COR-L47 (cell line): ENCODE data around the gene HMCN1.

ENCODE experiments used
- DNase-seq: peaks from one replicate; lab custom pipeline; 2025; lab: John Stamatoyannopoulos, UW

The HMCN1 gene

GRCh38 chr1:185966471-185966870 is 232.3 kb downstream of the HMCN1 start:
- DNase-seq: no peak

GRCh38 chr1:185969028-185969427 is 234.8 kb downstream of the HMCN1 start:
- DNase-seq: no peak

- DNase-seq: no peak
Measured at GRCh38 chr1:185969524-185969991, 235.4 kb downstream of the HMCN1 start.

- DNase-seq: no peak
Measured at GRCh38 chr1:185971688-185972087, 237.5 kb downstream of the HMCN1 start.

GRCh38 chr1:185972096-185972850 is 238.1 kb downstream of the HMCN1 start:
- no peak for DNase-seq

GRCh38 chr1:185973645-185974044 is 239.5 kb downstream of the HMCN1 start:
- DNase-seq: no peak

DNA sequence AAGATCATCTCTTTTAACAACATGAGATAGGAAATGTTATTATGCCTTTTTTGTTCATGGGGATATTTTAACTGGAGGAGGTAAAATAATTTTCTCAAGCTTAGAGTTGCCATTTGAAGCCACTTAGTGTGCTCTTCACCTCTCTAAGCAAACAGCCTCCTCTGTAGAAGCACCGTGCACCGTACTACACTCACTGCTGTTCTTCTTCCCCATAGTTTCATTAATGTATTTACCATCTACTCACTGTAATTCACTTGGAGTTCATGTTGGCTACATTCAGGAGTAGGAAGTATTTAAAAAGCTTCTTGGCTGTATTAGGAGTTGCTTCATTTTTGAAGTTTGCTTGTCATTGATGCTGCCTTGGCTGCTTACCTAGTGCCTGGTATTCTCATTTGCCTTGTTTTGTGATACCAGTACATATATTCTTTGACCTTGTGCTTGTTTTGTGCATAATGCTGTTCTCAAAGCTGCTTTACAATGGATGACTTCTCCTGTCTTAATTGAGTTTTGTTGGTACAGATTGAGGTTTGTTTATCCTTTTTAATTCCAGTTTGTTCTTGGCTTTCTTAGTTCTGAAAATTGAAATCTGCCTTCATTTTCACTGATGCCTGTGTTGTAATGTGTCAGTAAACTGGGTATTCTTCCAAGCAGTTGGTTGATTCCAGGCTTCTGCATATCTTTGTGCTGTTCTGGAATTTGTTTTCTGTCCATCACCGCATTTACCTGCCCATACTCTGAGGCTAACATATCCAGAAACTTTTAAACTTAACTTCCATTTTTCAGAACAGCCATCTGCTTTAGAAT is 240.4 kb downstream of the HMCN1 start:
- no peak for DNase-seq

- no peak for DNase-seq
Measured at GRCh38 chr1:185980891-185981290, 246.7 kb downstream of the HMCN1 start.

DNA sequence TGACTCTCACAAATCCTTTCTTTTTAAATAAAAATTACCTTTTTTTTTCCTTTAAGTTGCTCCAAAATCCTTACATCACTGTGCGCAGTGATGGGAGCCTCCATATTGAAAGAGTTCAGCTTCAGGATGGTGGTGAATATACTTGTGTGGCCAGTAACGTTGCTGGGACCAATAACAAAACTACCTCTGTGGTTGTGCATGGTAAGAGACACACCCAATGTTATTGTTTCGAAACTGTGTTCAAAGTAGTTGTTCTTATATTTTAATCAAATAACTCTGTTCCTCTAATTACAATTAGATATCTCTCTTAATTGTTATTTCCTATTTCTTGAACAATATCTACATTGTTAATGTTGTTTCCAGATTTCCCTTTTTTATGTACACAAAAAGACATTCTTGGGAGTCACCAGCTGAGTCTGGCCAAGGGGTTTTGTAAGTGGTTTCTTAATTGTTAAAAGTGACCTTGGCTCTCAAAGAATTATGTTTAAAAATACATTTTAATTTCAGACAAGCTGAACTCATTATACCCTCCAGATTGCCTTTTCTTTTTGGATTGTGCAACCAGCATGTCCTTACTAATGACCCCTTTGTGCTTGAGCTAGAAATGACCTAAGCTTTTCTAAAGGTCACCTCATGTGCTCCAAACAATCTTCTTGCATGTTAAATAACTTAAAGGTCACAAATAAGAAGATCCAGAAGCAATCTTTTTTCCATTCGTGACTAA is 250.1 kb downstream of the HMCN1 start:
- DNase-seq: no peak

DNA sequence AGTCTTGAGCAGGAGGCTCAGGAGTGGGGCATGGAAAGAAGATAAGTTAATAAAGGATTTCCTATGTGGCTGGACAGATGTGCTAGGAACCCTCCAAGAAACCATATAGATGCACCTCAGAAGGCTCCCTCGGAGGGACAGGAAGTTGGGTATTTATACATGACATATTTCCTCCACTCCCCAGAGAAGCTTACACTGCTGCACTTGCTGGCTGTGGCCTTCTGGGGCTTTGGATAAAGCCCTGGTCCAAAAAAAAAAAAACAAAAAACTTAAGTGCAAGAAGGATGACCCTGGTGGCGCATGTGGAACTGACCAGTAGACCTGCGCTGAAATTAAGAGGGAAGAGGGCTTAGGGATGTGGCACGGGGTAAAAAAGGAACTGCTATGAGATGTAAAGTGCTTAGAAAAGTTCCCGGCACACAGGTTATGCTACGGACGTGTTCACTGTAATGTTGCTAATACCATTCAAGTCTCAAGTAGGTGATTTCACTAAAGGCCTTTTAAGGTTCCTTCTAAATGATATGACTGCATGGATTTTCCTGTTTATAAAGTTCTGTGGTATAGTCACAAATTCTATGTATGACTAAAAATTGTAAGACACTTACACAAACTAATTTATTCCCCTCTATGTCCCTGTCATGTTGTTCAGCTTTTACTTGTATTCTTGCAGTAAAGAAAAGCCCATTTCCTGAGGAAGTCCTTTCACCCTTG is 253.6 kb downstream of the HMCN1 start:
- no peak for DNase-seq

DNA sequence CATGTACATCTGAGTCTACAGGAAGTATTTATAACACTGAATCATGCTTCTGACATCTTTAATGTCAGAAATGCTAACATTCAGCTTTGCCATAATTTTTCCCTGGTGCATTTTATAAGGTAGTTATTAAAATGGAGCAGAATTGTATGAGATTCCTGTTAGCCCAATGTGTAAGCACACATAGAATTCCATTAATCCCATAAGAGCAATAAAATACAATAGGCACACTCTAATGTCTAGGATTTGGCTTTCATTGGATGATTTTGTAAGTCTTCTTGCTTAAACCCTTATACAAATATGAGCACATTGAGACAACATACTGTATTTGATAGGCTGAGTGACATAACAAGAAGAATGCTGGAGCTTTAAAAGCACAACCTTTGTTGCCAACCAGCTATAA is 256.4 kb downstream of the HMCN1 start:
- no peak for DNase-seq

- DNase-seq: no peak
Measured at GRCh38 chr1:185991266-185991665, 257.1 kb downstream of the HMCN1 start.

GRCh38 chr1:185996211-185996610 is 262.0 kb downstream of the HMCN1 start:
- DNase-seq: no peak

DNA sequence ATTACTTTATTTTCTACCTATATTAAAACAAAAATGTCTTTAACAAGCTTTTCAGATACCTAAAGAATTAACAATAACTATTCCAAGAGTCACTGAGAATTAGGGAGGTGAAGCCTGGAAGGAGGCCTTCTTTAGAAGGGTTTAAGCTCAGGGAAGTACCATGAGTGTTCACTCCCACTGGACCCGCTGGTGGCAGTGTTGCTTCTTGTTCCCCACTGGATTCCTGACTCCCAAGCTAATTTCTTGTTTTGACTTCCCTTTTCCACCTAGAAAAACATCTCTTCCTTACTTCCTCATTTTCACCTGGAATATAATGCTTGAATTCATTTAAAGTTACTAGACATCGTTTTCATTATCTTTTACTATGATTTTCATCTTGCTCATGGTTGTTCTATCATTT is 264.2 kb downstream of the HMCN1 start:
- no peak for DNase-seq

DNA sequence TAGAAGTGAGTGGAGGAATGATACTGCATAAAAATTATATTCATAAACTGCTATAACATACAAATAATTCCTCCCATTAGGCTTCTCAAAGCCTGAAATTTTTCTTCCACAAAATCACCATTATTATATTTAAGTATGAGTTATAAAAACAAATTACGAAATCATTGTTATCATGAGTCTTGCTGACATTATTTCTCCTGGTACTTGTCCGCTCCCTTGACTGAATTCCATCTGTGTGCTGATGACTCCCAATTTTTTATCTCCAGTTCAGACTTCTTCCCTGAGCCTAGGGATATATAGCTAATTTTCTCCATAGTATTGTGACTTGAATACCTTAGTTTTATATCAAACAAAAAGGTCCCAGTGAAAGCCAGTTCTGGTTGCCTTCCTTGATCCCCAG is 268.2 kb downstream of the HMCN1 start:
- DNase-seq: no peak

- DNase-seq: no peak
Measured at GRCh38 chr1:186009039-186009737, 275.0 kb downstream of the HMCN1 start.

DNA sequence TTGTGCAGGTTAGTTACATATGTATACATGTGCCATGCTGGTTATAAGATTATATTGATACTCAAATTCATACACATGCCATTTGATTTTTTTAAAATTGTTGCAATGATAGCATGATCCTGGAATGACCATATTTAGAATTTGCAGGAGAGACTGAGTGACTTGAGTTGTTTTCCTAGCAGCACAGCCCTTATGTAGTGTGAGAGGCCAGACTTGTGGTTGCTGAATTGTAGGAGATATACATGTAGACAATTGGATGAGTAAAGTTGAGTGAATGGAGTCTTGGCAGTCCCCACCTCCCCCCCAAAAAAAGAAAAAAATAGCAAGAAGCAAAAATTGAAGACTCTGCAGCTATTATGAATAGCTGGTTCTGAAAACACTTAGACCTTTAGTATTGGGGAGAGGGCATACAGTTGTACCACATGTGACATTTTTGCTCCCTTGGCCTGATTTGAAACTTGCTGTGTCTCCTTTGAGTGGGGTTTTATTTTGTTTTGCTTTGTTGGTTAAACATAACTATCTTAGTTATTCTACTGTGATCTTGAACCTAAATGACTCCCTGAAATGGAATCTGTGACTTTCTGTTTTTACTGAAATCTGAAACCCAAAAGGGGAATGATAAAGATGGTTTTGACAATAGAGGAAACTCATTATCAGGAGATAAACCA is 280.3 kb downstream of the HMCN1 start:
- no peak for DNase-seq

DNA sequence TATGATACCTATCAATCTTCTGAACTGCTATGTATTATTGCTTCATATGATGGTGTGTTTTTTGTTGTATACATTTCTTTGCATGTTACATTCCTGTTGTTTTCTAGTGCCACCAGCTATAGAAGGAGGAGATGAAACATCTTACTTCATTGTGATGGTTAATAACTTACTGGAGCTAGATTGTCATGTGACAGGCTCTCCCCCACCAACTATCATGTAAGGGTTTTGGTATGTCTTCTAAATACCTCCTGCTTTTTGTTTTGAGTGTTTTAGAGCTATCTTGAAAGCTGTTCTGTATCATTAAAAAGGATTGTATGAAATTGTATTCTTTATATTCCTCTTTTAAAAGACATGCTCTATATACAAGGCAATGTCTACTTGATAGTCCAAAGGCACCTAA is 282.7 kb downstream of the HMCN1 start:
- no peak for DNase-seq

- DNase-seq: no peak
Measured at GRCh38 chr1:186022184-186022583, 288.0 kb downstream of the HMCN1 start.

- DNase-seq: no peak
Measured at GRCh38 chr1:186026946-186027345, 292.8 kb downstream of the HMCN1 start.

DNA sequence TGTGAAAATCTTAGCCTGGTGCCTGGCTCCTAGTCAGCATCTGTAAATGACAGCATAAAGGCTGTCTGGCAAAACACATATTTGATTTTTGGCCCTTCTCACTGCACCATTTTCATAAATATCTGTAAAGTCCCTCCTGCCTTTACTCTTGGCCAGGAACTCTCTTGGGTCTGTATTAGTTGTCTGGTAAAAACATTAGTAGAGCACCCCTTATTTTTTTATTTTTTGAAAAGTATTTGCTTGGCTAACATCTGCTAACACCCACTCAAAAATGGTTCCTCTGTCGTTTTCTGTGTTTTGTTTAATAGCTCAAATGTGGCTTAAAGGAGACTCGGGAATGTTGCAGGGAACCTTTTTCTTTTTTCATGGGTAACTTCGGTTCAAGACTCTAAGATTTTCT is 293.4 kb downstream of the HMCN1 start:
- no peak for DNase-seq
